Measurements from ENCODE around the gene RAB3IP. TPM values are rescaled to one million over a fixed set of nuclear protein-coding genes. Genes with fewer than 3 reads are reported as not detected.

RAB3IP gene
- total RNA-seq, 1 donor from 2014 or later = 36.1 TPM

GRCh38 chr12:69824966-69825560, 86.4 kb downstream of the RAB3IP start, which contains the start of gene MYRFL:
Gene MYRFL (plus strand): TSS chr12:69825227. CDS start chr12:69825518, 291 bp downstream.
- no peaks in the 10 kb centered on the region for H3K36me3 Mint-ChIP-seq (ENCODE audit: low read depth)
- H3K27ac Mint-ChIP-seq = no peak within 1 kb of the TSS
- no peaks in the 10 kb centered on the region for H3K9me3 Mint-ChIP-seq
- no peak within 1 kb of the TSS for H3K4me3 Mint-ChIP-seq
- intact Hi-C loops (cut with micrococcal nuclease) = no loop called here
- no peaks in the 10 kb centered on the region for H3K4me1 Mint-ChIP-seq (ENCODE audit: low read depth)
- peaks cover 6% of the 10 kb centered on the region for H3K27me3 Mint-ChIP-seq (ENCODE audit: insufficient read depth)
- DNase-seq (ENCODE audit: low spot score) = no peak

- intact Hi-C loops (cut with micrococcal nuclease) = no loop called here
- Mint-ChIP-seq H3K27me3 (ENCODE audit: insufficient read depth) (peaks cover 8% of the 10 kb centered on the region), H3K4me3 (no peak overlapping the region), H3K4me1 (ENCODE audit: low read depth) (no peaks in the 10 kb centered on the region), H3K27ac (no peak overlapping the region), H3K36me3 (ENCODE audit: low read depth) (no peaks in the 10 kb centered on the region), H3K9me3 (no peaks in the 10 kb centered on the region)
- DNase-seq (ENCODE audit: low spot score) = no peak
Measured at GRCh38 chr12:69828897-69829296, 90.2 kb downstream of the RAB3IP start.

- H3K36me3 Mint-ChIP-seq (ENCODE audit: low read depth) = no peaks in the 10 kb centered on the region
- no peaks in the 10 kb centered on the region for H3K9me3 Mint-ChIP-seq
- H3K27me3 Mint-ChIP-seq (ENCODE audit: insufficient read depth) = peaks cover 10% of the 10 kb centered on the region
- intact Hi-C loops (cut with micrococcal nuclease) = no loop called here
- H3K4me1 Mint-ChIP-seq (ENCODE audit: low read depth) = no peaks in the 10 kb centered on the region
- no peak overlapping the region for H3K4me3 Mint-ChIP-seq
- no peak overlapping the region for H3K27ac Mint-ChIP-seq
- no peak for DNase-seq (ENCODE audit: low spot score)
Measured at GRCh38 chr12:69833696-69834095, 95.0 kb downstream of the RAB3IP start.

- H3K4me3 Mint-ChIP-seq = no peak overlapping the region
- H3K4me1 Mint-ChIP-seq (ENCODE audit: low read depth) = no peaks in the 10 kb centered on the region
- H3K9me3 Mint-ChIP-seq = no peaks in the 10 kb centered on the region
- peaks cover 9% of the 10 kb centered on the region for H3K27me3 Mint-ChIP-seq (ENCODE audit: insufficient read depth)
- intact Hi-C loops (cut with micrococcal nuclease) = no loop called here
- DNase-seq (ENCODE audit: low spot score) = no peak
- H3K36me3 Mint-ChIP-seq (ENCODE audit: low read depth) = no peaks in the 10 kb centered on the region
- no peak overlapping the region for H3K27ac Mint-ChIP-seq
Measured at GRCh38 chr12:69834147-69834546, 95.5 kb downstream of the RAB3IP start.

- H3K27ac Mint-ChIP-seq = no peak overlapping the region
- H3K4me1 Mint-ChIP-seq (ENCODE audit: low read depth) = no peaks in the 10 kb centered on the region
- no peak for DNase-seq (ENCODE audit: low spot score)
- intact Hi-C loops (cut with micrococcal nuclease) = no loop called here
- peaks cover 6% of the 10 kb centered on the region for H3K27me3 Mint-ChIP-seq (ENCODE audit: insufficient read depth)
- H3K9me3 Mint-ChIP-seq = no peaks in the 10 kb centered on the region
- H3K36me3 Mint-ChIP-seq (ENCODE audit: low read depth) = no peaks in the 10 kb centered on the region
- no peak overlapping the region for H3K4me3 Mint-ChIP-seq
Measured at GRCh38 chr12:69834576-69834975, 95.9 kb downstream of the RAB3IP start.

- intact Hi-C loops (cut with micrococcal nuclease) = no loop called here
- Mint-ChIP-seq H3K4me3 (no peak overlapping the region), H3K27me3 (ENCODE audit: insufficient read depth) (peaks cover 3% of the 10 kb centered on the region), H3K9me3 (no peaks in the 10 kb centered on the region), H3K36me3 (ENCODE audit: low read depth) (no peaks in the 10 kb centered on the region), H3K27ac (no peak overlapping the region), H3K4me1 (ENCODE audit: low read depth) (no peaks in the 10 kb centered on the region)
- no peak for DNase-seq (ENCODE audit: low spot score)
Measured at GRCh38 chr12:69835081-69835480, 96.4 kb downstream of the RAB3IP start.

- no peak for DNase-seq (ENCODE audit: low spot score)
- Mint-ChIP-seq H3K27me3 (ENCODE audit: insufficient read depth) (peaks cover 9% of the 10 kb centered on the region), H3K9me3 (no peaks in the 10 kb centered on the region), H3K4me3 (no peak overlapping the region), H3K36me3 (ENCODE audit: low read depth) (no peaks in the 10 kb centered on the region), H3K4me1 (ENCODE audit: low read depth) (no peaks in the 10 kb centered on the region), H3K27ac (no peak overlapping the region)
- intact Hi-C loops (cut with micrococcal nuclease) = no loop called here
Measured at GRCh38 chr12:69836015-69836414, 97.4 kb downstream of the RAB3IP start.

GRCh38 chr12:69837191-69837590, 98.5 kb downstream of the RAB3IP start:
- Mint-ChIP-seq H3K4me3 (no peak overlapping the region), H3K36me3 (ENCODE audit: low read depth) (no peaks in the 10 kb centered on the region), H3K27ac (no peak overlapping the region), H3K27me3 (ENCODE audit: insufficient read depth) (peaks cover 12% of the 10 kb centered on the region), H3K9me3 (no peaks in the 10 kb centered on the region), H3K4me1 (ENCODE audit: low read depth) (no peaks in the 10 kb centered on the region)
- intact Hi-C loops (cut with micrococcal nuclease) = no loop called here
- DNase-seq (ENCODE audit: low spot score) = no peak

GRCh38 chr12:69837657-69838415, 99.2 kb downstream of the RAB3IP start:
- no peak for DNase-seq (ENCODE audit: low spot score)
- no peaks in the 10 kb centered on the region for H3K4me1 Mint-ChIP-seq (ENCODE audit: low read depth)
- peaks cover 12% of the 10 kb centered on the region for H3K27me3 Mint-ChIP-seq (ENCODE audit: insufficient read depth)
- H3K27ac Mint-ChIP-seq = no peak overlapping the region
- H3K4me3 Mint-ChIP-seq = no peak overlapping the region
- H3K9me3 Mint-ChIP-seq = no peaks in the 10 kb centered on the region
- H3K36me3 Mint-ChIP-seq (ENCODE audit: low read depth) = no peaks in the 10 kb centered on the region
- intact Hi-C loops (cut with micrococcal nuclease) = no loop called here

- H3K4me1 Mint-ChIP-seq (ENCODE audit: low read depth) = no peaks in the 10 kb centered on the region
- H3K4me3 Mint-ChIP-seq = no peak overlapping the region
- H3K27ac Mint-ChIP-seq = no peak overlapping the region
- intact Hi-C loops (cut with micrococcal nuclease) = no loop called here
- DNase-seq (ENCODE audit: low spot score) = no peak
- H3K36me3 Mint-ChIP-seq (ENCODE audit: low read depth) = no peaks in the 10 kb centered on the region
- H3K9me3 Mint-ChIP-seq = no peaks in the 10 kb centered on the region
- H3K27me3 Mint-ChIP-seq (ENCODE audit: insufficient read depth) = peaks cover 10% of the 10 kb centered on the region
Measured at GRCh38 chr12:69840727-69841126, 102.1 kb downstream of the RAB3IP start.

- Mint-ChIP-seq H3K27me3 (ENCODE audit: insufficient read depth) (peaks cover 9% of the 10 kb centered on the region), H3K27ac (no peak overlapping the region), H3K4me1 (ENCODE audit: low read depth) (no peaks in the 10 kb centered on the region), H3K9me3 (no peaks in the 10 kb centered on the region), H3K36me3 (ENCODE audit: low read depth) (no peaks in the 10 kb centered on the region), H3K4me3 (no peak overlapping the region)
- intact Hi-C loops (cut with micrococcal nuclease) = no loop called here
- DNase-seq (ENCODE audit: low spot score) = no peak
Measured at GRCh38 chr12:69843608-69844007, 104.9 kb downstream of the RAB3IP start.

GRCh38 chr12:69844416-69844815, 105.8 kb downstream of the RAB3IP start:
- Mint-ChIP-seq H3K4me1 (ENCODE audit: low read depth) (no peaks in the 10 kb centered on the region), H3K27ac (no peak overlapping the region), H3K4me3 (no peak overlapping the region), H3K36me3 (ENCODE audit: low read depth) (no peaks in the 10 kb centered on the region), H3K27me3 (ENCODE audit: insufficient read depth) (peaks cover 9% of the 10 kb centered on the region), H3K9me3 (no peaks in the 10 kb centered on the region)
- no peak for DNase-seq (ENCODE audit: low spot score)
- intact Hi-C loops (cut with micrococcal nuclease) = no loop called here

- no peaks in the 10 kb centered on the region for H3K36me3 Mint-ChIP-seq (ENCODE audit: low read depth)
- no peaks in the 10 kb centered on the region for H3K4me1 Mint-ChIP-seq (ENCODE audit: low read depth)
- no peak overlapping the region for H3K27ac Mint-ChIP-seq
- H3K27me3 Mint-ChIP-seq (ENCODE audit: insufficient read depth) = peaks cover 9% of the 10 kb centered on the region
- DNase-seq (ENCODE audit: low spot score) = no peak
- intact Hi-C loops (cut with micrococcal nuclease) = no loop called here
- H3K9me3 Mint-ChIP-seq = no peaks in the 10 kb centered on the region
- no peak overlapping the region for H3K4me3 Mint-ChIP-seq
Measured at GRCh38 chr12:69844836-69845235, 106.2 kb downstream of the RAB3IP start.

Measured in activated T-helper 1 cell treated with anti-CD3 and anti-CD28 coated beads, Interleukin-12 subunit alpha, Interleukin-12 subunit beta, Interleukin-2, Interleukin-4 antibody, amounts not matched to agents 30 ng/mL and 10 ng/mL and 1 ng/mL, durations not matched to agents 14 hours and 24 hours and 36 hours (primary cell).